ENCODE data around the gene SUN5.

The SUN5 gene

GRCh38 chr20:33032555-33032954 is 28.3 kb upstream of the SUN5 start:
- TF ChIP-seq CTCF (IDR thresholded peaks at IDR 0.05; ENCODE audit: control insufficient read depth, extremely low read depth, insufficient read depth): no peak
- no peak for DNase-seq (ENCODE audit: low read depth)

GRCh38 chr20:33031531-33031930 is 27.3 kb upstream of the SUN5 start, which contains the start of gene BPIFB6:
Gene BPIFB6, plus strand, starts transcription at chr20:33031648. Its CDS starts 0 bp downstream, at chr20:33031648.
- DNase-seq (ENCODE audit: low read depth): no peak
- TF ChIP-seq CTCF (IDR thresholded peaks at IDR 0.05; ENCODE audit: control insufficient read depth, extremely low read depth, insufficient read depth): no peak

More at GRCh38 chr20:33032555-33032954, 28.3 kb upstream of the SUN5 start:
- H3K4me3 ChIP-seq (ENCODE audit: low read depth, low read length): no peak overlapping the region

GRCh38 chr20:33030569-33030968 is 26.3 kb upstream of the SUN5 start:
- no peak for TF ChIP-seq CTCF (IDR thresholded peaks at IDR 0.05; ENCODE audit: control insufficient read depth, extremely low read depth, insufficient read depth)
- no peak overlapping the region for H3K4me3 ChIP-seq (ENCODE audit: low read depth, low read length)
- no peak for DNase-seq (ENCODE audit: low read depth)

More at GRCh38 chr20:33031531-33031930, 27.3 kb upstream of the SUN5 start, which contains the start of gene BPIFB6:
- H3K4me3 ChIP-seq (ENCODE audit: low read depth, low read length): no peak within 1 kb of the TSS

GRCh38 chr20:33030076-33030475 is 25.8 kb upstream of the SUN5 start:
- no peak overlapping the region for H3K4me3 ChIP-seq (ENCODE audit: low read depth, low read length)
- no peak for DNase-seq (ENCODE audit: low read depth)
- no peak for TF ChIP-seq CTCF (IDR thresholded peaks at IDR 0.05; ENCODE audit: control insufficient read depth, extremely low read depth, insufficient read depth)

- no peak overlapping the region for H3K4me3 ChIP-seq (ENCODE audit: low read depth, low read length)
- DNase-seq (ENCODE audit: low read depth): no peak
- no peak for TF ChIP-seq CTCF (IDR thresholded peaks at IDR 0.05; ENCODE audit: control insufficient read depth, extremely low read depth, insufficient read depth)
Observed at GRCh38 chr20:33028875-33029274, 24.6 kb upstream of the SUN5 start.

GRCh38 chr20:33027769-33028751 is 23.8 kb upstream of the SUN5 start:
- no peak for DNase-seq (ENCODE audit: low read depth)
- no peak overlapping the region for H3K4me3 ChIP-seq (ENCODE audit: low read depth, low read length)
- no peak for TF ChIP-seq CTCF (IDR thresholded peaks at IDR 0.05; ENCODE audit: control insufficient read depth, extremely low read depth, insufficient read depth)
